Astrocyte of the spinal cord (primary cell): Measurements from ENCODE around the gene OR4S2.

Experiments used
- DNase-seq: peaks from one replicate; pipeline ENCODE4 v3.0.0; 2011; ENCODE audit warnings: low read depth, low spot score
- H3K4me3 ChIP-seq: 2 replicates; pipeline ENCODE4 v1.5.1; 2011; ENCODE audit warnings: low read depth, mild to moderate bottlenecking, low read length, moderate library complexity
- CTCF ChIP-seq: IDR thresholded peaks from 2 replicates; pipeline ENCODE4 v1.5.1; 2012; ENCODE audit warnings: low read depth, mild to moderate bottlenecking, low read length, inconsistent platforms
- in situ Hi-C: cut with HindIII; loops from 2 replicates; pipeline ENCODE4 v1.10.0; 2017; ENCODE audit warnings: low sequenced_read_pairs

OR4S2 gene, protein sequence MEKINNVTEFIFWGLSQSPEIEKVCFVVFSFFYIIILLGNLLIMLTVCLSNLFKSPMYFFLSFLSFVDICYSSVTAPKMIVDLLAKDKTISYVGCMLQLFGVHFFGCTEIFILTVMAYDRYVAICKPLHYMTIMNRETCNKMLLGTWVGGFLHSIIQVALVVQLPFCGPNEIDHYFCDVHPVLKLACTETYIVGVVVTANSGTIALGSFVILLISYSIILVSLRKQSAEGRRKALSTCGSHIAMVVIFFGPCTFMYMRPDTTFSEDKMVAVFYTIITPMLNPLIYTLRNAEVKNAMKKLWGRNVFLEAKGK

GRCh38 chr11:55648027-55648426, at the start of gene OR4S2:
Gene OR4S2, plus strand, starts transcription at chr11:55648327. Its CDS starts 2,577 bp downstream, at chr11:55650904.
- no peak for DNase-seq
- in situ Hi-C loops: no loop called here
- TF ChIP-seq CTCF: no peak
- no peak within 1 kb of the TSS for H3K4me3 ChIP-seq

DNA sequence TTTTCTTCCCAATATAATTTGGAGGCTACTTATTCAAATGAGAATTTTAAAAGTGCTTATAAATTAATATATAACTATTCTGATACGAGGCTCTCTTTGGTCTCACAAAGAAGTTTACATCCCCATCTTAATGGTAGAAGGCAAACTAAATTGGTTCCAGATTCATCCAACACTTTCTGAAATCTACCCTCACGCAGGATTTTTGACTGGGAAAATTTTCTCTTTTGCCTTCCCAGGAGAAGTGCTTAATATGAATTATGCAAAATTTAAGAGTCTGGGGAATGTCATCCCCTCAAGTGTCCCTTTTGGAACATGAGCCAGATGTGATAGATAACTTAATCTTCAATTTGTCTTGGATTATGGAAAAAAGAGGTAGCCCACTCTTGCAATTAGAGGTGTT, 40.6 kb upstream of the OR4S2 start, which contains the start of gene OR4C11:
TSS of gene OR4C11 (minus strand) at position 101 of the 400 bp plus-strand sequence. CDS start 3,272 bp downstream, outside the sequence.
- in situ Hi-C loops: no loop called here
- no peak for DNase-seq
- TF ChIP-seq CTCF: no peak
- no peak within 1 kb of the TSS for H3K4me3 ChIP-seq

DNA sequence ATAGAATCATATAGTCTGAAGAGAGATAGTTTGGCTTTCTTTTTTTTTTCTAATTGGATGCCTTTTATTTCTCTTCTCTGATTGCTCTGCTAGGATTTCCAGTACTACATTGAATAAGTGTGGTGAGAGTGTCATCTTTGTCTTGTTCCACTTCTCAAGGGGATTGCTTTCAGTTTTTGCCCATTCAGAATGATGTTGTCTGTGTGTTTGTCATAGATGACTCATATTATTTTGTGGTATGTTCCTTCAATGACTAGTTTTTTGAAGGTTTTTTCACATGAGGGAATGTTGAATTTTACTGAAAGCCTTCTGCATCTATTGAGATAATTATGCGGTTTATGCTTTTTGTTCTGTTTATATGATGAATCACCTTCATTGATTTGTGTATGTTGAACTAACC, 23.6 kb upstream of the OR4S2 start:
- in situ Hi-C loops: no loop called here
- no peak for TF ChIP-seq CTCF
- H3K4me3 ChIP-seq: no peak overlapping the region
- no peak for DNase-seq

DNA sequence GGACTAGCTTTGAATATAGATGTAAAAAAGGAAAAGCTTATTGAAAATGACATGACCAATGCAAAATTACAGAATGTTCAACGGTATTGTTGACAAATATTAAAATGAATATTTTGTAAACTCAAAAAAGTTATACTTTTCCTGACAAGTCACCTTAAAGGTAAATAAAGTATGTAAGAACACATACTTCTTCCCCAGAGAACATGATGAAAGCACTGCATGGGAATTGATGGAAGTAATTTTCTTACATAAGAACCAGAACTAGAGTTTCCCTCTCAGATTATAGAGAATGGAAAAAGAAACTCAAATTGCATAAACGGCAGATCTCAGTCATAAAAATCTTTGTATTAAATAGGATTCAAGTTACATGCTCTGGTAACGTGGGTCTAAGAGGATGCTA, 13.3 kb upstream of the OR4S2 start, which contains the start of gene OR4P4:
TSS of gene OR4P4 (plus strand) at position 301 of the 400 bp plus-strand sequence.
- DNase-seq: no peak
- in situ Hi-C loops: no loop called here
- H3K4me3 ChIP-seq: no peak within 1 kb of the TSS
- TF ChIP-seq CTCF: no peak

GRCh38 chr11:55652560-55652959, 4.4 kb downstream of the OR4S2 start:
- in situ Hi-C loops: no loop called here
- no peak for TF ChIP-seq CTCF
- no peak for DNase-seq

DNA sequence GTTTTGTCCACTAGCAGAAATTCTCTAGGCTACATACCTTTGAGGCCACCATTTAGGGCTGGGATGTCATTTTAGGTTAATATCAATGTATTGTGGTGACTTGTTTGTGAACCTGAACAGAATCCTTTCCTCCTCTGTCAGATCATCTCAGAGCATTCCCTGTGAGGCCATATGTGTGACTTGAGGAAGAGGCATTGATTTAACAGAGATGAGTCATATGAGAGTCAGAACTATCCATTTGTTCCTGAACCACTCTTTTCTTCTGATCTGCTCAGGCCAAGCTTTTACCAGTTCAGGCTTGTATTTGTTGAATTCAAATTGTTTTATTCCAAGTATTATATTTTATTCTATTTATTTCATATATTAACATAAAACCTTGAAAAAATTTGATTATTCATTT, 7.0 kb downstream of the OR4S2 start:
- no peak for DNase-seq
- H3K4me3 ChIP-seq: no peak overlapping the region
- TF ChIP-seq CTCF: no peak
- in situ Hi-C loops: no loop called here

More at GRCh38 chr11:55652560-55652959, 4.4 kb downstream of the OR4S2 start:
- H3K4me3 ChIP-seq: no peak overlapping the region
